Peyer's patch (tissue), 4 donors: ENCODE results near the gene INSRR. TPM values are rescaled to one million over a fixed set of nuclear protein-coding genes. Genes with fewer than 3 reads are reported as not detected.

Source experiments
- DNase-seq, 3 donors: peaks; one replicate each; pipeline ENCODE4 v3.0.0-alpha.2; 2017 to 2019
- H3K27ac ChIP-seq, 4 donors: fragments of 200-600 bp; sonication (generic); one replicate each; pipeline ENCODE4 v1.5.1; 2016 to 2019
- H3K27me3 ChIP-seq, 2 donors: fragments of 200-600 bp; sonication (generic); one replicate each; pipeline ENCODE4 v1.5.1; 2019
- H3K36me3 ChIP-seq, 3 donors: fragments of 200-600 bp; sonication (generic); one replicate each; pipeline ENCODE4 v1.5.1; 2016 to 2019
- H3K4me1 ChIP-seq, 4 donors: fragments of 200-600 bp; sonication (generic); one replicate each; pipeline ENCODE4 v1.5.1; 2016 to 2019
- H3K4me3 ChIP-seq, 4 donors: fragments of 200-600 bp; sonication (generic); 1 replicate in 3 of 4; 2 replicates in 1 of 4; pipeline ENCODE4 v1.5.1; 2016 to 2019; ENCODE audit warnings: mild to moderate bottlenecking in 1 of 4
- H3K9me3 ChIP-seq, 4 donors: fragments of 200-600 bp; sonication (generic); one replicate each; pipeline ENCODE4 v1.5.1; 2016 to 2019; ENCODE audit warnings: mild to moderate bottlenecking in 1 of 4
- POLR2A ChIP-seq, 2 donors: fragments of 450-650 bp; IDR thresholded peaks; one replicate each; pipeline ENCODE4 v1.5.1; 2017; ENCODE audit warnings: antibody characterized with exemption in 2 of 2, mild to moderate bottlenecking in 2 of 2, moderate library complexity in 2 of 2
- total RNA-seq, 4 donors: library from RNA; depleted of rRNA; stranded (reverse); fragments of >200 nt; gene quantifications; one replicate each; pipeline ENCODE4 v1.1.0, GENCODE V29; 2016
- TF ChIP-seq, protein P1 (sequence below), 6 experiments: fragments of 450-650 bp in 4 of 6; fragments of 200-600 bp in 2 of 6; sonication (generic) in 1 of 6; IDR thresholded peaks; one replicate each; pipeline ENCODE4 v1.5.1; 2017 to 2019; ENCODE audit warnings: antibody characterized with exemption in 6 of 6, mild to moderate bottlenecking in 3 of 6, moderate library complexity in 1 of 6

INSRR gene
- total RNA-seq, 4 donors from 2014 or later = not detected

DNA sequence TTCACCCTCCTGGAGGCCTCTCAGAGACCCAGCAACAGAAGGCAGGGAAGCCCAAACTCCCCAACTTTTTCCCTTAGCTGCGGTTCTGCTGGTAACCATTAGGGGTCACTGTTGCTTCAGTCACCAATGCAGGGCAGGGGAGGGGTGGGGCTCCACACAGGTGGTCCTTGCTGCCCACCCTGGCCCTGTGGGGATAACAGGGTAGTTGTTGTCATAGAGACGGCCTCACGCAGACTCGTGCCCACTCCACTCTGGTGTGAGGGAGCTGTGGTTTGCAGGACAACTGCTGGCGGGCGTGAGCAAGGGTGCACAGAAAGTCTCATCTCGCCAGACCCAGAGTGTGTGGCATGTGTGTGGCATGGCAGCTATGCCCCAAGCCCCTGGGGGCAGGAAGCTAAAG, 19.9 kb downstream of the INSRR start:
- Histone ChIP-seq H3K9me3 (no peaks in the 10 kb centered on the region), H3K36me3 (no peaks in the 10 kb centered on the region), H3K4me3 (no peak overlapping the region), H3K27me3 (peaks cover 0 to 2% of the 10 kb centered on the region in 2 donors), H3K27ac (no peak overlapping the region), H3K4me1 (no peaks in the 10 kb centered on the region)
- TF ChIP-seq POLR2A (IDR thresholded peaks at IDR 0.05) = no peak
- TF ChIP-seq, protein P1, sequence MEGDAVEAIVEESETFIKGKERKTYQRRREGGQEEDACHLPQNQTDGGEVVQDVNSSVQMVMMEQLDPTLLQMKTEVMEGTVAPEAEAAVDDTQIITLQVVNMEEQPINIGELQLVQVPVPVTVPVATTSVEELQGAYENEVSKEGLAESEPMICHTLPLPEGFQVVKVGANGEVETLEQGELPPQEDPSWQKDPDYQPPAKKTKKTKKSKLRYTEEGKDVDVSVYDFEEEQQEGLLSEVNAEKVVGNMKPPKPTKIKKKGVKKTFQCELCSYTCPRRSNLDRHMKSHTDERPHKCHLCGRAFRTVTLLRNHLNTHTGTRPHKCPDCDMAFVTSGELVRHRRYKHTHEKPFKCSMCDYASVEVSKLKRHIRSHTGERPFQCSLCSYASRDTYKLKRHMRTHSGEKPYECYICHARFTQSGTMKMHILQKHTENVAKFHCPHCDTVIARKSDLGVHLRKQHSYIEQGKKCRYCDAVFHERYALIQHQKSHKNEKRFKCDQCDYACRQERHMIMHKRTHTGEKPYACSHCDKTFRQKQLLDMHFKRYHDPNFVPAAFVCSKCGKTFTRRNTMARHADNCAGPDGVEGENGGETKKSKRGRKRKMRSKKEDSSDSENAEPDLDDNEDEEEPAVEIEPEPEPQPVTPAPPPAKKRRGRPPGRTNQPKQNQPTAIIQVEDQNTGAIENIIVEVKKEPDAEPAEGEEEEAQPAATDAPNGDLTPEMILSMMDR (IDR thresholded peaks at IDR 0.05) = peak in 5 of 6 experiments; percentile 55 to 81 (median 69)
- peak in 2 of 3 donors; percentile 29 to 53 for DNase-seq

- no peak for TF ChIP-seq POLR2A (IDR thresholded peaks at IDR 0.05)
- TF ChIP-seq, protein P1 (IDR thresholded peaks at IDR 0.05) = no peak
- no peak for DNase-seq
- no peaks in the 10 kb centered on the region for H3K4me1 ChIP-seq
- no peaks in the 10 kb centered on the region for H3K9me3 ChIP-seq
- H3K4me3 ChIP-seq = no peak overlapping the region
- H3K27ac ChIP-seq = no peak overlapping the region
- no peaks in the 10 kb centered on the region for H3K36me3 ChIP-seq
- no peaks in the 10 kb centered on the region for H3K27me3 ChIP-seq
Measured at GRCh38 chr1:156836892-156837291, 22.0 kb downstream of the INSRR start.

DNA sequence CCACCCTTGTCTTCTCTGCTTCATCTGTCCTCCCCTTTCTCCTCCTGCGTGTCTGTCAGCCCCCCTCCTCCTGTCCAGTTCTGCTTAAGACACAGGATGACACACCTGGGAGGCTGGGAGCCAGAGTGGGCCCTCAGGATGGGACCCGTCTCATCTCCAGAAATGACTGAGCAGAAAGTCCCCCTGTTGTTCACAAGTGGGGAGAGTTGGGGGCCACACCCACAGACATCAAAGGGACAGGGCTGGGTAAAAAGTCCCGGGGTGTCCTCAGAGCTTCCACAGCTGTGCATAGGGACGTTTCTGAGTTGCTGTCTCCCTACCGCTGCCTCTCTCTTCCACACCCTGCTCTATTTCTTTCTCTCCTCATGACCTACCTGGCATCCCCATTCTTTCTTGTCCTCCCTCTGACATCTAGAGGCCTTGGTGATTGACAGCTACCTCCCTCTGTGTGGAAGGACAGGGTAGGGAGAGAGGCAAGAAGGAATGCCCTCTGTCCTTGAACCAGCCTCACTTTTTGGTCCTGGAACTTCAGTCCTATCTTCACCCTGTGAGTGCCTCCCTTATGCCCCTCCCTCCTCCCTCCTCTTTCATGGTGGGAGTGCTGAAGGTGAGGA, 22.8 kb downstream of the INSRR start:
- DNase-seq = no peak
- no peaks in the 10 kb centered on the region for H3K27me3 ChIP-seq
- H3K4me3 ChIP-seq = no peak overlapping the region
- H3K4me1 ChIP-seq = no peaks in the 10 kb centered on the region
- no peaks in the 10 kb centered on the region for H3K36me3 ChIP-seq
- H3K9me3 ChIP-seq = no peaks in the 10 kb centered on the region
- H3K27ac ChIP-seq = no peak overlapping the region
- no peak for TF ChIP-seq POLR2A (IDR thresholded peaks at IDR 0.05)
- TF ChIP-seq, protein P1 (IDR thresholded peaks at IDR 0.05) = no peak

- no peak overlapping the region for H3K27ac ChIP-seq
- no peak for DNase-seq
- TF ChIP-seq, protein P1 (IDR thresholded peaks at IDR 0.05) = no peak
- no peak for TF ChIP-seq POLR2A (IDR thresholded peaks at IDR 0.05)
- no peaks in the 10 kb centered on the region for H3K36me3 ChIP-seq
- H3K4me3 ChIP-seq = no peak overlapping the region
- H3K4me1 ChIP-seq = no peaks in the 10 kb centered on the region
- H3K9me3 ChIP-seq = no peaks in the 10 kb centered on the region
- no peaks in the 10 kb centered on the region for H3K27me3 ChIP-seq
Measured at GRCh38 chr1:156834322-156834721, 24.6 kb downstream of the INSRR start.

DNA sequence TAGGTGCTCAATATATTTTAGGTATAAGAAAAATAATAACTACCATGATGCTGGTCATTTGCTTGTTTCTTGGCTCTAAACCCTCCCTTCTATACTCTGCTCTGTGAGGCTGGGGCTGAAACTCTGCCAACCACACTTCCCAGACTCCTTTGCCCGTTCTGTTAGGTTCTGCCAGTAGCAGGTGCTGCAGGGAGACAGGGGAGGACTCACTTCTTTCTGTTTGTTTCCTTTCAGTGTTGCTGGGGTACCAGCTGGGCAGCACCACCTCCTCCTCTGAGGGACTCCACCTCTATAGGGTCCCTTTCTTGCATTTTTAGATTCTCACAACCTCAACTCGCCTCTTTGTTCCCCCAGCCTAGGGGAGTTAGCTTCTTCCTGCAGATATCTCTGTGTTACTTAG, 25.3 kb downstream of the INSRR start:
- no peak overlapping the region for H3K27ac ChIP-seq
- H3K4me1 ChIP-seq = no peaks in the 10 kb centered on the region
- DNase-seq = no peak
- TF ChIP-seq POLR2A (IDR thresholded peaks at IDR 0.05) = no peak
- TF ChIP-seq, protein P1 (IDR thresholded peaks at IDR 0.05) = no peak
- no peaks in the 10 kb centered on the region for H3K36me3 ChIP-seq
- no peaks in the 10 kb centered on the region for H3K9me3 ChIP-seq
- no peak overlapping the region for H3K4me3 ChIP-seq
- H3K27me3 ChIP-seq = no peaks in the 10 kb centered on the region

DNA sequence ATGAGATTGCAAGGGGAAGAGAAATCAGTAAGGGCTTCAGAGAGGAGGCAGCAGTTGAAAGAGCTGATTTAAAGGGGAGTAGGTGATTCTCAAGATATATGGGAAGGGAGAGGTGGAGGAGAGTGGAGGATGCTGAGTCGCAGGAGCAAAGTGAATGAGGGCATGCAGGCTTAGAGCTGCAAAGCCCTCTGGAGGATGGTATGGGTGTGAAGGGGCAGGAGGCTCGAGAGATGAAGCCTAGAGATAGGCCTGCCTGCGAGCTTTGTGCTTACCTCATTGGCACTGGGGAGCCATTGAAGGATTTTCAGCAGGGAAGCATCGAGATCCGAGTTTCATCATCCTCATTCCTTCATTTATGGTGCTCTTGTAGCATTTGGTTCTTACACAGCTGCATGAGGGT, 26.5 kb downstream of the INSRR start:
- Histone ChIP-seq H3K27ac (no peak overlapping the region), H3K4me1 (no peaks in the 10 kb centered on the region), H3K9me3 (no peaks in the 10 kb centered on the region), H3K36me3 (no peaks in the 10 kb centered on the region), H3K4me3 (no peak overlapping the region), H3K27me3 (no peaks in the 10 kb centered on the region)
- no peak for DNase-seq
- TF ChIP-seq, protein P1 (IDR thresholded peaks at IDR 0.05) = no peak
- TF ChIP-seq POLR2A (IDR thresholded peaks at IDR 0.05) = no peak
